GM18873 (cell line): ENCODE measurements around the gene LTBP1.

Source experiments
- ATAC-seq: cut with Tn5 transposase; IDR thresholded peaks from one replicate; pipeline ENCODE4 v1.9.1; 2021; ENCODE audit warnings: mild to moderate bottlenecking, moderate library complexity, moderate number of reproducible peaks; ENCODE audit not compliant: unreplicated experiment, low FRiP score

LTBP1 gene

GRCh38 chr2:33104052-33104623, 157.4 kb downstream of the LTBP1 start:
- no peak for ATAC-seq

GRCh38 chr2:33104726-33105125, 158.0 kb downstream of the LTBP1 start:
- ATAC-seq, result no peak

- ATAC-seq, result no peak
Observed at GRCh38 chr2:33106115-33106514, 159.4 kb downstream of the LTBP1 start.

- ATAC-seq, result no peak
Observed at GRCh38 chr2:33107690-33108482, 161.1 kb downstream of the LTBP1 start.

GRCh38 chr2:33108483-33109443, 162.0 kb downstream of the LTBP1 start:
- no peak for ATAC-seq

- no peak for ATAC-seq
Observed at GRCh38 chr2:33110461-33110860, 163.7 kb downstream of the LTBP1 start.

GRCh38 chr2:33111002-33111446, 164.3 kb downstream of the LTBP1 start:
- no peak for ATAC-seq

GRCh38 chr2:33115196-33115595, 168.4 kb downstream of the LTBP1 start:
- no peak for ATAC-seq

GRCh38 chr2:33115728-33116127, 169.0 kb downstream of the LTBP1 start:
- no peak for ATAC-seq

- no peak for ATAC-seq
Observed at GRCh38 chr2:33116799-33117198, 170.0 kb downstream of the LTBP1 start.

GRCh38 chr2:33118651-33119050, 171.9 kb downstream of the LTBP1 start:
- ATAC-seq, result no peak

- ATAC-seq, result no peak
Observed at GRCh38 chr2:33121416-33121815, 174.7 kb downstream of the LTBP1 start.

GRCh38 chr2:33121925-33122324, 175.2 kb downstream of the LTBP1 start:
- no peak for ATAC-seq

GRCh38 chr2:33122726-33123125, 176.0 kb downstream of the LTBP1 start:
- ATAC-seq, result no peak

- no peak for ATAC-seq
Observed at GRCh38 chr2:33123216-33123615, 176.5 kb downstream of the LTBP1 start.

- ATAC-seq, result no peak
Observed at GRCh38 chr2:33126552-33126951, 179.8 kb downstream of the LTBP1 start.

- no peak for ATAC-seq
Observed at GRCh38 chr2:33126958-33127357, 180.2 kb downstream of the LTBP1 start.

- no peak for ATAC-seq
Observed at GRCh38 chr2:33129263-33130053, 182.7 kb downstream of the LTBP1 start.

GRCh38 chr2:33130054-33130447, 183.3 kb downstream of the LTBP1 start:
- ATAC-seq, result no peak

- ATAC-seq, result no peak
Observed at GRCh38 chr2:33130544-33130943, 183.8 kb downstream of the LTBP1 start.
